T-cell (primary cell): ENCODE results near the gene IMP3. TPM values are rescaled to one million over a fixed set of nuclear protein-coding genes. Genes with fewer than 3 reads are reported as not detected.

Source experiments
- ATAC-seq, 4 experiments: fragments of 200-7000 bp in 3 of 4; fragments of 150-1000 bp in 1 of 4; cut with Tn5 transposase; replicated peaks in 1 of 4; 1 replicate in 3 of 4; 2 replicates in 1 of 4; pipeline ENCODE4 v1.10.0; 2021; ENCODE audit warnings: moderate library complexity in 3 of 4, mild to moderate bottlenecking in 2 of 4, moderate number of reproducible peaks in 1 of 4
- CTCF ChIA-PET, 2 donors: fragments of 300-600 bp; sonication (Branson Sonifier 250); formaldehyde crosslinking; loops; one replicate each; lab custom pipeline; 2022; ENCODE audit warnings: antibody characterized with exemption in 2 of 2; lab: Charles Lee
- POLR2A ChIA-PET, 2 donors: fragments of 300-600 bp; sonication (Branson Sonifier 250); formaldehyde crosslinking; loops; one replicate each; lab custom pipeline; 2022; ENCODE audit warnings: antibody characterized with exemption in 2 of 2; lab: Charles Lee
- DNase-seq, 35 experiments: peaks; one replicate each; pipeline versions ENCODE4 v3.0.0 to v3.0.0-alpha.2; 2013 to 2023
- H3K27ac ChIP-seq: one replicate; pipeline ENCODE4 v1.5.1; 2013; ENCODE audit warnings: low read length
- H3K27me3 ChIP-seq, 2 experiments: replicated peaks in 1 of 2; 1 replicate in 1 of 2; 2 replicates in 1 of 2; pipeline versions ENCODE4 v1.6.1 to v1.7.0; 2013; ENCODE audit warnings: low read length in 1 of 2, mixed read lengths in 1 of 2; ENCODE audit not compliant: control insufficient read depth in 2 of 2, insufficient read depth in 2 of 2; ENCODE audit errors: extremely low read depth in 1 of 2
- H3K36me3 ChIP-seq, 2 donors: 1 replicate in 1 of 2; 2 replicates in 1 of 2; pipeline versions ENCODE4 v1.6.1 to v1.7.0; 2013; ENCODE audit warnings: low read length in 1 of 2; ENCODE audit not compliant: control insufficient read depth in 2 of 2, insufficient read depth in 1 of 2; ENCODE audit errors: extremely low read depth in 1 of 2
- H3K4me1 ChIP-seq, 2 experiments: 1 replicate in 1 of 2; 2 replicates in 1 of 2; pipeline versions ENCODE4 v1.6.1 to v1.7.0; 2013; ENCODE audit warnings: low read length in 2 of 2, mixed read lengths in 1 of 2; ENCODE audit not compliant: insufficient read depth in 2 of 2, control insufficient read depth in 1 of 2; ENCODE audit errors: extremely low read depth in 1 of 2
- H3K4me3 ChIP-seq, 2 donors: 1 replicate in 1 of 2; 2 replicates in 1 of 2; pipeline versions ENCODE4 v1.5.1 to v1.7.0; 2013; ENCODE audit warnings: mild to moderate bottlenecking in 2 of 2, low read length in 1 of 2, moderate library complexity in 1 of 2; ENCODE audit not compliant: control insufficient read depth in 1 of 2; ENCODE audit errors: extremely low read depth in 1 of 2
- H3K9me3 ChIP-seq: 2 replicates; pipeline ENCODE4 v1.7.0; 2013
- H3K27ac Mint-ChIP-seq, 2 donors: one replicate each; pipeline ENCODE4 v1.8.0; 2020 to 2021; ENCODE audit warnings: mild to moderate bottlenecking in 2 of 2, mixed read lengths in 2 of 2
- H3K27me3 Mint-ChIP-seq, 2 donors: one replicate each; pipeline ENCODE4 v1.8.0; 2021 to 2022; ENCODE audit warnings: mixed read lengths in 2 of 2
- H3K36me3 Mint-ChIP-seq: one replicate; pipeline ENCODE4 v1.8.0; 2021; ENCODE audit warnings: mixed read lengths
- H3K4me1 Mint-ChIP-seq, 3 donors: one replicate each; pipeline ENCODE4 v1.8.0; 2020 to 2022; ENCODE audit warnings: mixed read lengths in 3 of 3, mild to moderate bottlenecking in 1 of 3
- H3K4me3 Mint-ChIP-seq, 3 donors: one replicate each; pipeline ENCODE4 v1.8.0; 2020 to 2022; ENCODE audit warnings: mild to moderate bottlenecking in 3 of 3, mixed read lengths in 3 of 3, moderate library complexity in 3 of 3
- H3K9me3 Mint-ChIP-seq, 3 donors: one replicate each; pipeline ENCODE4 v1.8.0; 2020 to 2022; ENCODE audit warnings: mixed read lengths in 3 of 3
- WGBS: methylation state at CpG from one replicate; pipeline ENCODE4 v1.1.5; 2013; ENCODE audit warnings: missing lambda C conversion rate; ENCODE audit not compliant: insufficient coverage; 5-methylcytosine and 5-hydroxymethylcytosine counted together
- total RNA-seq, 35 experiments: library from RNA in 6 of 35; stranded (reverse) in 6 of 35; fragments of 120-200 nt in 1 of 35; gene quantifications; one replicate each; pipeline versions ENCODE4 v1.2.1 to v1.2.4 and lab custom pipeline; 2013 to 2026

Gene IMP3
- total RNA-seq, 5 donors from 2014 or later (not counting 1 experiment from before 2014, with no cell fraction given), result 39.6 to 86.6 (median 81.8) TPM

GRCh38 chr15:75663931-75664421 lies 24.0 kb upstream of the IMP3 start:
- no peaks in the 10 kb centered on the region for H3K9me3 ChIP-seq
- ChIA-PET POLR2A (no interaction called here), CTCF (no interaction called here)

GRCh38 chr15:75662823-75663519 lies 22.9 kb upstream of the IMP3 start:
- Histone ChIP-seq H3K36me3 (no peaks in the 10 kb centered on the region), H3K4me3 (no peak overlapping the region), H3K27ac (no peak overlapping the region), H3K4me1 (no peaks in the 10 kb centered on the region), H3K9me3 (no peaks in the 10 kb centered on the region), H3K27me3 (no peaks in the 10 kb centered on the region)
- ATAC-seq (no peak), DNase-seq (no peak)
- Mint-ChIP-seq H3K9me3 (no peaks in the 10 kb centered on the region), H3K27me3 (no peaks in the 10 kb centered on the region), H3K27ac (no peak overlapping the region), H3K36me3 (no peaks in the 10 kb centered on the region), H3K4me3 (no peak overlapping the region), H3K4me1 (no peaks in the 10 kb centered on the region)
- ChIA-PET POLR2A (no interaction called here), CTCF (no interaction called here)
- 91% methylated on average over 4 of the region's 9 CpGs for WGBS

More at GRCh38 chr15:75663931-75664421, 24.0 kb upstream of the IMP3 start:
- 90% methylated on average over 11 of the region's 11 CpGs for WGBS
- Mint-ChIP-seq H3K4me3 (no peak overlapping the region), H3K9me3 (no peaks in the 10 kb centered on the region), H3K4me1 (no peaks in the 10 kb centered on the region), H3K27me3 (no peaks in the 10 kb centered on the region), H3K27ac (no peak overlapping the region), H3K36me3 (no peaks in the 10 kb centered on the region)
- H3K4me3 ChIP-seq, result no peak overlapping the region
- DNase-seq (no peak), ATAC-seq (no peak)
- H3K27ac ChIP-seq, result no peak overlapping the region
- H3K27me3 ChIP-seq, result peaks cover 0 to 2% of the 10 kb centered on the region in 2 experiments
- H3K36me3 ChIP-seq, result no peaks in the 10 kb centered on the region
- no peaks in the 10 kb centered on the region for H3K4me1 ChIP-seq

- no peak for ATAC-seq
- no peaks in the 10 kb centered on the region for H3K36me3 Mint-ChIP-seq
- Histone ChIP-seq H3K9me3 (no peaks in the 10 kb centered on the region), H3K27me3 (no peaks in the 10 kb centered on the region), H3K27ac (no peak overlapping the region), H3K36me3 (no peaks in the 10 kb centered on the region), H3K4me1 (no peaks in the 10 kb centered on the region), H3K4me3 (no peak overlapping the region)
- no peak overlapping the region for H3K27ac Mint-ChIP-seq
- no peaks in the 10 kb centered on the region for H3K4me1 Mint-ChIP-seq
- DNase-seq, result no peak
- no peaks in the 10 kb centered on the region for H3K27me3 Mint-ChIP-seq
- POLR2A ChIA-PET, result no interaction called here
- CTCF ChIA-PET, result interaction anchor here in 1 of 2 donors (0.6 kb wide), 1 partner anchor 199 kb away, joined by 8 read pairs; no protein-coding TSS in a partner anchor
- no peak overlapping the region for H3K4me3 Mint-ChIP-seq
- 71% methylated on average over 1 of the region's 3 CpGs for WGBS
- no peaks in the 10 kb centered on the region for H3K9me3 Mint-ChIP-seq
These were observed 21.7 kb upstream of the IMP3 start for GRCh38 chr15:75661756-75662140.

GRCh38 chr15:75661100-75661755 lies 21.2 kb upstream of the IMP3 start:
- Histone ChIP-seq H3K27ac (no peak overlapping the region), H3K36me3 (no peaks in the 10 kb centered on the region), H3K9me3 (no peaks in the 10 kb centered on the region), H3K4me3 (no peak overlapping the region), H3K27me3 (no peaks in the 10 kb centered on the region), H3K4me1 (no peaks in the 10 kb centered on the region)
- DNase-seq (no peak), ATAC-seq (no peak)
- Mint-ChIP-seq H3K27me3 (no peaks in the 10 kb centered on the region), H3K27ac (no peak overlapping the region), H3K4me3 (no peak overlapping the region), H3K36me3 (no peaks in the 10 kb centered on the region), H3K9me3 (no peaks in the 10 kb centered on the region), H3K4me1 (no peaks in the 10 kb centered on the region)
- 98% methylated on average over 8 of the region's 14 CpGs for WGBS
- CTCF ChIA-PET, result interaction anchor here in 1 of 2 donors (0.6 kb wide), 1 partner anchor 199 kb away, joined by 8 read pairs; no protein-coding TSS in a partner anchor
- POLR2A ChIA-PET, result no interaction called here

DNA sequence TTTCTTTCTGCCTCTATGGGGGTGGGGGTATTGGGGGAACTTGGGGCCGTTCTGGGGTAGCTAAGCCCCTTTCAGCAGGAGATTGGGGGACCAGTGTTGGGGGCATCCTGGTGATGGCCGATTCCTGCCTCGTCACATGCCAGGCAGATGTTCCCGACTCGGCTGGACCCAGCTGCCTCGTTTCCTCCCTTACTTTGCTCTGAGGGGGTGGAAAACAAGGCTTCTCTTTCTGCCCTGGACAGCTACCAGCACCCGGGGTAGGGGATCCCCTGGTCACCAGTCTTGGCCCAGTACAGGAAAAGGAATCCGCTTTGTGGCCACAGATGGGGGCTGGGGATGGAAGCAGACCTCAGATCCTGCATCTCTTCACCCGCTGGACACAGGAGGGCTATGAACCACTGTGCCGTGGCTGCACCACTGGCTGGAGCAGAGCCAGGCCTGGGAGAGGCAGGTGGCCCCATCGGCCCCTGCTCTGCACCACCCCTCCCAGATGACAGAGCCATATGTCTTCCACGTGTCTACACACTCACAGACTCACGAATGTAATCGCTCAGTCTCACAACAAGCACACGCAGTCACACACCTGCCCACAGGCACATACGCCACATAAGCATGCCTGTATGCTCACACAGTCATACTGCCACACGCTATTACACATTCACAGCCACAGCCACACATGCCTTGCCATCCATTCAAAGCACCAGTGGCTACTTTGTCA lies 20.1 kb upstream of the IMP3 start:
- no peak for DNase-seq
- ATAC-seq, result no peak
- POLR2A ChIA-PET, result no interaction called here
- WGBS, result 91% methylated on average over 13 of the region's 17 CpGs
- no peaks in the 10 kb centered on the region for H3K9me3 ChIP-seq
- no peaks in the 10 kb centered on the region for H3K27me3 Mint-ChIP-seq
- H3K27ac Mint-ChIP-seq, result no peak overlapping the region
- no peaks in the 10 kb centered on the region for H3K27me3 ChIP-seq
- no peaks in the 10 kb centered on the region for H3K4me1 ChIP-seq
- H3K4me3 ChIP-seq, result no peak overlapping the region
- H3K36me3 ChIP-seq, result no peaks in the 10 kb centered on the region
- CTCF ChIA-PET, result no interaction called here
- no peak overlapping the region for H3K4me3 Mint-ChIP-seq
- H3K27ac ChIP-seq, result no peak overlapping the region
- H3K4me1 Mint-ChIP-seq, result no peaks in the 10 kb centered on the region
- H3K9me3 Mint-ChIP-seq, result no peaks in the 10 kb centered on the region
- no peaks in the 10 kb centered on the region for H3K36me3 Mint-ChIP-seq

DNA sequence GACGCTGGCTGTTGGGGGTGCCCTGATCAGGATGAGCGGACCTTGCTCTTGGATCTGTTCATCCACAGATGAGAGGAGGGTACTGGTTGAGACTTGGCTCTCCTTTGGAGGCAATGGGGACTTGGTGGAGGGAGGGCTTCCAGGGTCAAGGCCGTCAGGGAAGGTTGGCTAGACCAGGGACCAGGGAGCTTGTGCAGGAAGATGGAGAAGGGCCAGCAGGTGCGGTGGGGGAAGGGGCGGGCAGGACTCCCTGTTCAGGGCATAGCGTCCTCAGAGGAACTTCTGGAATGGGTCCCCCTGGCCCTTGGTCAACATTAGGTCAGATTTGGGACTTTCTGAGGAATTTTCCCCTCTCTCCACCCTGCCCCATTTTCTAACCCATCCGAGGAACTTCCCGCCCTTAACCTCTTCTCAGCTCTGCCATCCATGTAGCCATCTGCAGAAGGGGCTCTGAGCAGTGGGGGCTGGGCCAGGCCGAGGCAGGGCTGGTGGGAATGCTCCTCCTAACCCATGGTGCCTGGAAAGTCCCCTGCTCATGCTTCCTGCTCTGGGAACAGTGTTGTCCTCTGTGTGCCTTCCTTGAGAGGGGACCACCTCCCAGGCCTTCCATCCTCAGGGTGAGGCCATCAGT lies 19.2 kb upstream of the IMP3 start:
- ChIA-PET POLR2A (no interaction called here), CTCF (interaction anchor here in 1 of 2 donors (0.6 kb wide), 1 partner anchor 1731 kb away, joined by 10 read pairs; no protein-coding TSS in a partner anchor)
- WGBS, result 88% methylated on average over 8 of the region's 9 CpGs

More for the DNA sequence above, 19.2 kb upstream of the IMP3 start:
- Histone ChIP-seq H3K4me1 (no peaks in the 10 kb centered on the region), H3K27me3 (no peaks in the 10 kb centered on the region), H3K36me3 (no peaks in the 10 kb centered on the region), H3K4me3 (no peak overlapping the region), H3K27ac (no peak overlapping the region), H3K9me3 (no peaks in the 10 kb centered on the region)
- Mint-ChIP-seq H3K4me3 (no peak overlapping the region), H3K27me3 (no peaks in the 10 kb centered on the region), H3K36me3 (no peaks in the 10 kb centered on the region), H3K27ac (no peak overlapping the region), H3K4me1 (no peaks in the 10 kb centered on the region), H3K9me3 (no peaks in the 10 kb centered on the region)
- no peak for ATAC-seq
- DNase-seq, result no peak
